ENCODE data around the gene UNC5C. TPM values are rescaled to one million over a fixed set of nuclear protein-coding genes. Genes with fewer than 3 reads are reported as not detected.

Gene UNC5C
- total and polyA plus RNA-seq, 2 of the 4 experiments (the other 2 are of a cell fraction) = under 0.01 TPM

- Histone ChIP-seq H4K8ac (ENCODE audit: low read depth in 2 of 2, low read length in 2 of 2) (no peak overlapping the region), H4K20me1 (ENCODE audit: insufficient read depth, low read length) (no peaks in the 10 kb centered on the region), H3K79me1 (ENCODE audit: low read depth in 1 of 2, low read length in 2 of 2) (no peaks in the 10 kb centered on the region), H2BK5ac (ENCODE audit: low read depth, low read length, poor library complexity, severe bottlenecking) (no peak overlapping the region), H3K9me1 (ENCODE audit: insufficient read depth, low read length) (no peaks in the 10 kb centered on the region), H3K27ac (ENCODE audit: insufficient read depth, low read length) (no peak overlapping the region), H3K4me1 (ENCODE audit: control insufficient read depth, insufficient read depth, low read length) (no peaks in the 10 kb centered on the region), H3K14ac (replicated peaks; ENCODE audit: low read depth, low read length) (no peak overlapping the region), H2AK9ac (replicated peaks; ENCODE audit: low read depth, low read length, poor library complexity) (no peak overlapping the region), H4K5ac (ENCODE audit: low read depth, low read length) (no peak overlapping the region), H2BK15ac (ENCODE audit: low read depth, low read length) (no peak overlapping the region), H3K23ac (ENCODE audit: low read depth, low read length) (no peak overlapping the region), H3K36me3 (ENCODE audit: control insufficient read depth, insufficient read depth, low read length) (no peaks in the 10 kb centered on the region), H3K4me2 (ENCODE audit: low read depth, low read length) (no peak overlapping the region), H3K9me3 (ENCODE audit: control insufficient read depth, insufficient read depth, low read length) (no peaks in the 10 kb centered on the region), H3K4me3 (ENCODE audit: insufficient read depth, low read depth, low read length) (no peak overlapping the region), H2BK120ac (ENCODE audit: low read depth, low read length) (no peak overlapping the region), H3K18ac (ENCODE audit: low read depth, low read length) (no peak overlapping the region), H3K9ac (ENCODE audit: low read depth, low read length) (no peak overlapping the region), H3K56ac (ENCODE audit: extremely low read depth, insufficient read depth, low read length) (no peak overlapping the region), H3K4ac (ENCODE audit: low read depth, low read length) (no peak overlapping the region), H2AK5ac (ENCODE audit: low read depth, low read length) (no peak overlapping the region), H2AFZ (replicated peaks; ENCODE audit: low read length, poor library complexity) (no peak overlapping the region), H4K91ac (ENCODE audit: insufficient read depth, low read depth, low read length) (no peak overlapping the region), H3K27me3 (ENCODE audit: control insufficient read depth, insufficient read depth, low read length) (no peaks in the 10 kb centered on the region), H2BK20ac (ENCODE audit: low read depth, low read length) (no peak overlapping the region)
- no peak for TF ChIP-seq MXI1 (IDR thresholded peaks at IDR 0.05; ENCODE audit: borderline replicate concordance, low read depth, low read length)
- TF ChIP-seq CHD1 (IDR thresholded peaks at IDR 0.05; ENCODE audit: low read depth, low read length) = no peak
- TF ChIP-seq RCOR1 (IDR thresholded peaks at IDR 0.05; ENCODE audit: insufficient replicate concordance, low read length) = no peak
- POLR2A ChIA-PET (ENCODE audit: unreplicated experiment) = no interaction called here
- intact Hi-C loops (cut with micrococcal nuclease) = no loop called here
- CTCF ChIA-PET = no interaction called here
- in situ Hi-C loops (cut with MboI; ENCODE audit: low sequenced_read_pairs) = no loop called here
- DNase-seq (no peak), ATAC-seq (ENCODE audit: low read depth) (no peak)
- no CpG with 5 or more reads among the region's 1 CpG for WGBS, 2 experiments (ENCODE audit: extremely low coverage in 2 of 2, insufficient read length in 1 of 2)
- dilution Hi-C loops (cut with HindIII; ENCODE audit: low sequenced_read_pairs, unreplicated experiment) = no loop called here
- no TSS peak for BruUV-seq (replicated peaks)
Measured at GRCh38 chr4:95594629-95595028, 45.9 kb upstream of the UNC5C start.
